Measurements from ENCODE around the gene IGFBP7.

Gene IGFBP7

DNA sequence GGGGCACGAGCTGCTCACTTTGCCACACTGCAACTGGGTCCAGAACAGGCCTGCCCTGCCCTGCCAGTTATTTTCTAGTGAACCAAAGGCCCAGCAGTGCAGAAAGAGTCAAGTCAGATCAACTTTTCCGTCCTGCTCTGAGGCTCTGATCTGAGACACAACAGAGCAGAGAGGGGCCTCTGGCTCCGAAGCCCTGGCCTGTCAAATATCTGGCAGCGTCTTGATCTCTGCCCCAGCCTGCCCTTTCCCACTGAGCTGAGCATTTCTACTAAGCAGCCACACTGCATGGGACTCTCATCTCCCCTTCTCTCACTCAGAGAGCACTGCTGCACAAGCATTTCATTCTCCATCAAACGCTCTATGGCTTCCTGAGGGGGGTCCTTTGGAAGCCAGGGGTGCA lies 11.8 kb downstream of the IGFBP7 start:
- DNase-seq (ENCODE audit: low read depth in 2 of 2) = no peak

DNA sequence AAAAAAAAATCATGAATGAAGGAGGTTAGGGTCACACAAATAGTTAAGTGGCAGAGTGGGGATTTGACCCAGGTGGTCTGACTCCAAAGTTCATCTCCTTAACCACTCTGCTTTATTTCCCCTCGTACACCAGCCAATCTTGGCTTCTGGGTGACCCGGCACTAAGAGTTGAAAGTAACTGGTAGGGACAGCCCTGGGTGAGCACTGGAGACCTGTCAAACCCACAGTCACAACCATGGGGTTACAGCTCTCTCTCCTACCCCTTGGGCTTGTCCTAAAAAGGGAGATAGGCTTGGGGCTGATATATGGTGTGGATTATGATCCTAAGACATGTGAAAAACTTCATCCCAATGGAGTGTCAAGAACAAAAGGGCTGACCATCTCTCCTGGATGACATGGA lies 12.5 kb downstream of the IGFBP7 start:
- DNase-seq (ENCODE audit: low read depth in 2 of 2) = no peak

- DNase-seq (ENCODE audit: low read depth in 2 of 2) = no peak
Measured at GRCh38 chr4:57095956-57096355, 14.2 kb downstream of the IGFBP7 start.

DNA sequence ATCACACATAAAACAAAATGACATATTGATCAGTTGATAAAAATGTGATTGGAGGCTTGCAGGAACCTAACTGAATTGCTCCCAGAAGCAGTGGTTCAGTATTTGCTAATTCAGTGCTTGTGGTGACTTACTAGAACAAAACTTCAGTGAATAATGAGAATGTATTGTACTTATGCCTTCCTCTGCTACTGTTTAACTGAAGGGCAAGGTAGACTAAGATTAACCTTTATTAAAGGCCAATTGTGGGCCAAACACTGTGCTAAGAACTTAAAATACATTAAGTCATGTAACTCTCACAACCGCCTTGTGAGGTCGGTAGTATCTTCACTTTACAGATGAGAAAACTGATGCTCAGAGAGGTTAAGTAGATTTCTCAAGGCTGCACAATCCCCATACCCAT lies 14.9 kb downstream of the IGFBP7 start:
- DNase-seq (ENCODE audit: low read depth in 2 of 2) = no peak

DNA sequence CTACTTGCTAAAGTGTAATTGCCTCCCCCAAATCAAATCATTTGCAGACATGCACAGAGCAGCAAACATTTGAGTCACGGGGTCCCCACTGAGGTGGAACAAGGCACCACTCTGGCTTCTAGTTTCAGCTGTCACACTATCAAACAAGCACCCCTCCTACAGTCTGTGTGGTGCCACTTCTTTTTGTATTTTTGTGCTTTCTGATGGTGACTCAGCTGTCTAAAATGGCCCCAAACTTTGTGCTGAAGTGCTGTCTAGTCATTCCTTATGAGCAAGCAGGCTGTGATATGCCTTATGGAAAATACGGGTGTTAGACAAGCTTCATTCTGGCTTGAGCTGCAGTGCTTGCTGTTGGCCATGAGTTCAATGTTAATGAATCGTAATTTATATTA lies 15.4 kb downstream of the IGFBP7 start:
- no peak for DNase-seq (ENCODE audit: low read depth in 2 of 2)

GRCh38 chr4:57093845-57094831 lies 16.0 kb downstream of the IGFBP7 start:
- DNase-seq (ENCODE audit: low read depth in 2 of 2) = no peak

DNA sequence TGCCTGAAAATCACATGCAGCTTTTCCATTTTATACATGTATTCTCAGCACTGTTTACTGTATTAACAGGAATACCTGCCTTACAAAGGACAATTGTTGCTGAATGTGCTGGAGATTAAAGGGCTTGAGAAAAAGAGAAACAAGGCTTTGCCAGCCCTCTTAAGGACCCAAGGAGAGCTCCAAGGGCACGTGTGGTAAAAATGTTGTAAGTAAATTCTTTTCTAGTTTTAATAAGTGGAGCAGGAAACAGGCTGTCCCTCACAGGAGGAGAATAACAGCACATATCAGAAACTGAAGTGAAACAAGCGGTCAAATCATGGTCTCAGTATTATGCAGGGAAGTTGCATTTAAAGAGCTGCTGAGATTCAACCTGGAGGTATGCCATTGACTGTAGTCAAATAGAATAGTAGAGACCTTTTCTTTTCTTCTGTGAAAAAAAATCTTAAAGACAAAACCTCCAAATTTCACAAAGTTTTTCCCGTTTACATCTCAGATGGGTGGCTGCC lies 18.5 kb downstream of the IGFBP7 start:
- DNase-seq (ENCODE audit: low read depth in 2 of 2) = no peak

- no peak for DNase-seq (ENCODE audit: low read depth in 2 of 2)
Measured at GRCh38 chr4:57090079-57090478, 20.1 kb downstream of the IGFBP7 start.

DNA sequence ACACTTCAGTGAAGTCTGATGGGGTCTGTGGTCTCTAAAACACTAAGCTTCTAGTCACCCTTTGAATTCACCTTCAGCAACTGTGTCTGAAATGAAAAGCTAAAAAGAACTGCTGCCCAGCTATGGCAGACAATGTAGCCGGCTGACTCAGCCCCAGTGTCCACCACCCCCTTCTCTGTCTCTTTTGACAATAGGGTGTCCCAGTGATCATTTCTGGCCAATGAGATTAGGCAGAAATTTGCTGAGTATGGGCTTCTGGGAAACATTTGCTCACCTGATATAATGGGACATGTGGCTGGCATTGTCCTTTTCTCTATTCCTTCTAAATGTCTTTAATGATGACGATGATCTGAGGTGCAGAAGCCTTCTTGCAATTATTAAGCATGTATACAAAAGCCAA lies 20.6 kb downstream of the IGFBP7 start:
- DNase-seq (ENCODE audit: low read depth in 2 of 2) = no peak

DNA sequence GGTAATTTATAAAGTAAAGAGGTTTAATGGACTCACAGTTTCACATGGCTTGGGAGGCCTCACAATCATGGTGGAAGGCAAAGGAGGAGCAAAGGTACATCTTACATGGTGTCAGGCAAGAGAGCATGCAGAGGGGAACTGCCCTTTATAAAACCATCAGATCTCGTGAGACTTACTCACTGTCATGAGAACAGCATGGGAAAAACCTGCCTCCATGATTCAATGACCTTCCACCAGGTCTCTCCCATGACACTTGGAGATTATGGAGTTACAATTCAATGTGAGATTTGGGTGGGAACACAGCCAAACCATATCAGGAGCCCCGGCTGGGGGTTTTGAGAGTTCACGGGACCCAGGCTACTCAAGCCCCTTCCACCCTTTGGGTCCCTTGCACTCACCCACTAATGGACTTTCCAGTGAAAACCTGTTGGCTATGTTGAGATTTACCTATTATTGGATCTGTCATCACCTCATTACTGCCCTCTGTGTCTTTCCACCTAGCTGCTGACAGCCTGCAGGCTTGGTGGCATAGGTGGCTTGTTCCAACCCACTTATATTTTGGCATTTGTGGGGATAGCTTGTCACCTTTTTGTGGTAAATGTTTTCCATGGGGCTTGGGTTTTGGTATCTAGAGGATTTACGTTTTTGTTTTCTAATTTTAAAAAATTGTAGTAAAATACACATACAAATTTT lies 24.0 kb downstream of the IGFBP7 start:
- DNase-seq (ENCODE audit: low read depth in 2 of 2) = no peak

GRCh38 chr4:57085278-57085677 lies 24.9 kb downstream of the IGFBP7 start:
- DNase-seq (ENCODE audit: low read depth in 2 of 2) = no peak

DNA sequence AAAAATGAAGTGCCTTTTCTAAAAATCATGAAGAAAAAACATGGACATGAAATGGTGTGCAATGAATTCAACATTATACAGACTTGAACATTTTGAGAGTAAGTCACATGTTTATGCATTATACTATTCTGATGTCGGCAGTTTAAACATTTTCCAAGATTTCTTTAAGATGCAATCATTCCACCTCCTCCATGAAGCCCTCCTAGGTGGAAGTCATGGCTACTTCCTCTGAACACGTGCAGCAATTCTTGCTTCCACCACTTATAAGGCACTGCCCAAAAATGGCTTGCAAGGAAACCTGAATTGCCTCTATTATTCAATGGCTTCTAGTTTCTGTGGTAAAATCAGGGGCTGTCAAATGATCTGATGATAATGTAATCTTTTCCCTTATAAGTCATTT lies 25.8 kb downstream of the IGFBP7 start:
- DNase-seq (ENCODE audit: low read depth in 2 of 2) = no peak

DNA sequence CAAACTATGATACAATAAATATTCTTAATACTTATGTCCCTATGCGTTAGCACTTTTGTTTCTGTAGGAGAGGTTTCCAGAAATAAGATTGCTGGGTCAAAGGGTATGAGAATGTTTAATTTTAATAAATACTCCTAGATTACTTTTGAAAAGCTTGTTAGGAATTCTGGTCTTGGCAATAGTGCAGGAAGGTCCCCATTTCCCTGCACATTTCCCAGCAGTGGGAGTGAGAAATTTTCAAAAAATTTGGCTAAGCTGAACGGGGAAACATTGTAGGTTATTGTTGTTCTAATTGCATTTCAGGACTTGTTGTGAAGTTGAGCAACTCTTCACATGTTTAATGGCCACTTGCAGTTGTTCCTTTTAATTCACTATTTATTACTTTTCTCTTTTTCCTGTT lies 27.1 kb downstream of the IGFBP7 start:
- DNase-seq (ENCODE audit: low read depth in 2 of 2) = no peak

DNA sequence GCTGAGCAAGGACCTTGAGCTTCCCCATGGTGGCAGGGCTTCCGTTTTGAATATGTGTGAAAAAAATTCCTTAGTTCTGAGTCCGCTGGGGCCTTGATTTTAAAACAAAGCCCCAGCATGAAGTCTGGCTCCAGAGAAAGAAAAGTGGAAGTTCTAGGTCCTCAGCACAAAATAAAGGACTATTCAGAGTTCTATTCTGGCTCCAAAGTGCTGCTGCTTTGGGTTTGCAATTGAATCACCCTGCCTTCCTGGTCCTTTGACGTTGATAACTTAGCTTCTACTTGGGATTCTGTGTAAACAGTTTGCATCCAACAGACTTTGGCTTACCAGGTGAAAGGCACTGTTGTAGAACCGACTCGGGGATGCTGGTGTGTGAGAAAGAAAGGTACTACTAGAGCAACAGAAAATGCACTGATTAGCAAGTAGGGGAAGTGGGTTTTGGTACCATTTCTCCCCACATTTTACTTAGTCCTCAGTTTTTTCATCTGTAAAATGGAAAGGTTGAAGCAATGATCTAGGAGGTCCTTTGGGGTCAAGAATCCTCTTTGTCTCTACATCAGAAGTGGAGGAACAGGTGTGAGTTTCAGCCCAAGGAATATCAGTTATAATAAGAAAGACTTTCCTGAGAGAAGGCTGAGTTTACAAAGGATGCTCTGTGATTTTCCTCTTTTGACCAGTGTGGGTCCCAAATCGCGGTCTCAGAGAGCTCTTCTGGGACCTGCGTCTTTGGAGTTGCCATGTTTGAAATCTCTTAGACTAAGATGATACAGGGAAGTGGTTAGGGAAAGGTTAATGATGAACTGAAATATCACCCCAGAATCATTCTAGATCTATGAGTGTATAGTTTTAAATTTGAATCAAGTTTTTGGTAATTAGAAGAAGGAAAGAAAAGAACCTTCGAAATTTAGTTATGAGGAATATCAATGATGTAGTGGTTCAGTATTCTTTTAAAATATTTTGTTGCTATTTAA lies 28.2 kb downstream of the IGFBP7 start:
- DNase-seq (ENCODE audit: low read depth in 2 of 2) = no peak

GRCh38 chr4:57080781-57081650 lies 29.2 kb downstream of the IGFBP7 start:
- DNase-seq (ENCODE audit: low read depth in 2 of 2) = no peak

DNA sequence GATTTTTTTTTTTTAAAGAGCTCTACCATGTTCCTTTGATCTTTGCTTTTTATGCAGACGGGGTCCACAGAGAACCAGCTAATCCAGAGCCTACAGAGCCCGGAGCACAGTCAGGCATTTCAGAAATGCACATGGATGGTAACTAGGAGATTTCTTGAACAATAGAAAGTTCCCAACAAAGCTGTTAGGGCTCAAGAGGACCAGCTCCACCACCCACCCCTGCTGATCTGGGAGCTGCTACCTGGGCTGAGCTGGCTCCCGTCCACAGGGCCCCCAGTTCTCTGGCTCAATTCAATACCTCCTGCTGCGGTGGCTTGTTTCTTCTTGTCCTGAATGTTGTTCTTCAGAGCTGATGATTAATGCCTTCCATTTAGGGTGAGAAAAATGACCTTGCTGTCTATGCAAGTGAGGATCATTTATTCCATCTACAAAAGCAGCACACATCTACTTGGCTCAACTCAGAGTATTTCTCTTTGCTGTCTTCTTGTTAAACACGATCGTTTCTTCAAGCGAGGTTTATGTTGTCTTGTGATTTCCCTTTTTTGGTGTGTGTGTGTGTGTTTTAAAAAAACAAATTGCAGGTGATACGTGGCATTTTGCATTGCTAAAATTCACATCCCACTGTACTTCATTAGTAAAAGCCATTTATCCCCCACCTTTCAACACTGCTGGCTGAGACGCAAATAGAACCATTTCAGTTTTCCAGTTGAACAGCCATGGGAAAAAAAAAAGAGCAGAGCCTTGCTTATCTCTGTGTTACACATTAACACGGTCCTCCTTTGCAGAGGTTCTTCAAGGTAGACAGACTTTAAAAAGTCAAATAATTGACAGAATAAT lies 31.3 kb downstream of the IGFBP7 start:
- no peak for DNase-seq (ENCODE audit: low read depth in 2 of 2)

- DNase-seq (ENCODE audit: low read depth in 2 of 2) = no peak
Measured at GRCh38 chr4:57077550-57078343, 32.4 kb downstream of the IGFBP7 start.

- no peak for DNase-seq (ENCODE audit: low read depth in 2 of 2)
Measured at GRCh38 chr4:57076646-57077045, 33.5 kb downstream of the IGFBP7 start.

GRCh38 chr4:57075367-57075766 lies 34.8 kb downstream of the IGFBP7 start:
- no peak for DNase-seq (ENCODE audit: low read depth in 2 of 2)

Data from stimulated activated CD4-positive, alpha-beta T cell treated with anti-CD3 and anti-CD28 coated beads, Interleukin-12 subunit alpha, Interleukin-12 subunit beta, amount 100 ng/mL, for 24 hours (primary cell).